Naive thymus-derived CD4-positive, alpha-beta T cell (primary cell): ENCODE data around the gene TNFRSF6B. TPM values are rescaled to one million over a fixed set of nuclear protein-coding genes. Genes with fewer than 3 reads are reported as not detected.

Experiments used
- ATAC-seq: fragments of 150-1000 bp; cut with Tn5 transposase; 2 replicates; pipeline ENCODE4 v1.10.0; 2021; ENCODE audit warnings: mild to moderate bottlenecking, moderate library complexity
- CTCF ChIA-PET: fragments of 350-600 bp; sonication (Branson Sonifier 250); formaldehyde crosslinking; loops from one replicate; lab custom pipeline; 2021; ENCODE audit warnings: antibody characterized with exemption; lab: Charles Lee
- POLR2A ChIA-PET: fragments of 350-600 bp; sonication (Branson Sonifier 250); formaldehyde crosslinking; loops from one replicate; lab custom pipeline; 2021; ENCODE audit warnings: antibody characterized with exemption, inconsistent platforms; lab: Charles Lee
- DNase-seq, 9 donors: peaks; one replicate each; pipeline versions ENCODE4 v3.0.0 to v3.0.0-alpha.2; 2020 to 2022; ENCODE audit warnings: mixed read lengths in 1 of 9
- H3K27ac ChIP-seq: one replicate; pipeline ENCODE4 v1.7.0; 2013; ENCODE audit warnings: mild to moderate bottlenecking, low read depth, low read length, moderate library complexity
- H3K27me3 ChIP-seq, 2 donors: one replicate each; pipeline ENCODE4 v1.7.0; 2013; ENCODE audit warnings: low read length in 2 of 2, mild to moderate bottlenecking in 2 of 2, moderate library complexity in 2 of 2; ENCODE audit not compliant: control insufficient read depth in 2 of 2, insufficient read depth in 2 of 2
- H3K36me3 ChIP-seq, 3 experiments: 1 replicate in 2 of 3; 2 replicates in 1 of 3; pipeline ENCODE4 v1.7.0; 2013; ENCODE audit warnings: low read length in 3 of 3, mild to moderate bottlenecking in 3 of 3, moderate library complexity in 1 of 3; ENCODE audit not compliant: insufficient read depth in 3 of 3, control insufficient read depth in 2 of 3
- H3K4me1 ChIP-seq, 2 donors: one replicate each; pipeline ENCODE4 v1.7.0; 2013; ENCODE audit warnings: low read length in 2 of 2, mild to moderate bottlenecking in 2 of 2, moderate library complexity in 1 of 2; ENCODE audit not compliant: control insufficient read depth in 2 of 2, insufficient read depth in 2 of 2
- H3K4me3 ChIP-seq: 2 replicates; pipeline ENCODE4 v1.7.0; 2013; ENCODE audit warnings: mild to moderate bottlenecking, low read length
- H3K9me3 ChIP-seq, 3 experiments: 1 replicate in 2 of 3; 2 replicates in 1 of 3; pipeline ENCODE4 v1.7.0; 2013; ENCODE audit warnings: low read length in 3 of 3; ENCODE audit not compliant: control insufficient read depth in 2 of 3
- H3K27ac Mint-ChIP-seq, 9 donors: one replicate each; pipeline ENCODE4 v1.8.0; 2020 to 2022; ENCODE audit warnings: mixed read lengths in 9 of 9, mild to moderate bottlenecking in 8 of 9, moderate library complexity in 5 of 9, inconsistent platforms in 2 of 9
- H3K27me3 Mint-ChIP-seq, 5 donors: one replicate each; pipeline ENCODE4 v1.8.0; 2021 to 2022; ENCODE audit warnings: mixed read lengths in 5 of 5, mild to moderate bottlenecking in 1 of 5
- H3K36me3 Mint-ChIP-seq, 5 donors: one replicate each; pipeline ENCODE4 v1.8.0; 2020 to 2022; ENCODE audit warnings: mixed read lengths in 5 of 5, mild to moderate bottlenecking in 3 of 5, inconsistent platforms in 1 of 5
- H3K4me1 Mint-ChIP-seq, 7 donors: one replicate each; pipeline ENCODE4 v1.8.0; 2020 to 2022; ENCODE audit warnings: mixed read lengths in 7 of 7, mild to moderate bottlenecking in 3 of 7, inconsistent platforms in 1 of 7
- H3K4me3 Mint-ChIP-seq, 10 donors: one replicate each; pipeline ENCODE4 v1.8.0; 2020 to 2022; ENCODE audit warnings: mild to moderate bottlenecking in 10 of 10, mixed read lengths in 10 of 10, moderate library complexity in 6 of 10, inconsistent platforms in 2 of 10
- H3K9me3 Mint-ChIP-seq, 11 donors: one replicate each; pipeline ENCODE4 v1.8.0; 2020 to 2022; ENCODE audit warnings: mixed read lengths in 11 of 11, mild to moderate bottlenecking in 4 of 11, inconsistent platforms in 1 of 11, moderate library complexity in 1 of 11
- intact Hi-C, 2 donors: fragments of 100-400 bp; cut with micrococcal nuclease; formaldehyde crosslinking; loops; one replicate each; pipeline ENCODE4 v1.15.1; 2023
- polyA plus RNA-seq, 2 donors: library from polyadenylated mRNA; unstranded; fragments of 300-500 nt; fragmentation: Illumina TruSeq; gene quantifications; one replicate each; pipeline ENCODE4 v1.2.3, GENCODE V29; 2021
- total RNA-seq, 6 experiments: library from RNA in 5 of 6; stranded (reverse) in 5 of 6; gene quantifications; 1 replicate in 5 of 6; 2 replicates in 1 of 6; pipeline ENCODE4 v1.2.3 and lab custom pipeline; 2021 to 2026

The TNFRSF6B gene
- total and polyA plus RNA-seq, 7 experiments from 2014 or later = 0.22 to 0.74 TPM; not detected in 5

DNA sequence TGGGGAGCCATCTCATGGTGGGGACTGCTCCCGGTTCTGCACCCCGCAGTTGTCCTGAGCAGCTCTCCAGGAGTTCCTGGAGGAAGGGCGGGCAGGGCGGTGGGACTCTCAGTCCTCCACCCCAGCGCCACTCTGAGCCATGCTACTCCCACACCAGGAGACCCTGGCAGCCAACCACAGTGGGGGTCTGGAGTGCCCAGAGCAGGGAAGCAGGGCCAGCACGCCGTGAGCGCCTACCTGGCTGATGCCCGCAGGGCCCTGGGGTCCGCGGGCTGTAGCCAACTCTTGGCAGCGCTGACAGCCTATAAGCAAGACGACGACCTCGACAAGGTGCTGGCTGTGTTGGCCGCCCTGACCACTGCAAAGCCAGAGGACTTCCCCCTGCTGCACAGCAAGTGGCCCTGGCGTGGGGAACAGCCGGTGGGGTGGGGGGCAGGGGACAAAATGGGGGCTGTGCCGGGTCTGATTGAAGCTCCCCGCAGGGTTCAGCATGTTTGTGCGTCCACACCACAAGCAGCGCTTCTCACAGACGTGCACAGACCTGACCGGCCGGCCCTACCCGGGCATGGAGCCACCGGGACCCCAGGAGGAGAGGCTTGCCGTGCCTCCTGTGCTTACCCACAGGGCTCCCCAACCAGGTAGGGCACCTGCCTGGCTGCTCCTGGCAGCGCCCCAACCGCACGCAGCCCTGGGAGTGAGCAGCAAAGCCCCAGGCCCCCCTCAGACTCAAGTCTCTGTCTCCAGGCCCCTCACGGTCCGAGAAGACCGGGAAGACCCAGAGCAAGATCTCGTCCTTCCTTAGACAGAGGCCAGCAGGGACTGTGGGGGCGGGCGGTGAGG lies 1.6 kb upstream of the TNFRSF6B start:
- POLR2A ChIA-PET = interaction anchor here (0.5 to 1.5 kb wide), 3 partner anchors 13 to 288 kb away, joined by 3 read pairs; partner anchors contain the start of genes ARFRP1 and ZGPAT
- Histone ChIP-seq H3K9me3 (no peaks in the 10 kb centered on the region), H3K4me3 (no peak overlapping the region), H3K36me3 (peaks cover 0 to 21% (median 0%) of the 10 kb centered on the region in 3 experiments), H3K27me3 (no peaks in the 10 kb centered on the region), H3K27ac (no peak overlapping the region), H3K4me1 (peaks cover 12 to 20% of the 10 kb centered on the region in 2 donors)
- peaks cover 5 to 18% (median 6%) of the 10 kb centered on the region in 7 donors for H3K4me1 Mint-ChIP-seq
- intact Hi-C loops = no loop called here
- peaks cover 0 to 2% (median 0%) of the 10 kb centered on the region in 5 donors for H3K27me3 Mint-ChIP-seq
- ATAC-seq (no peak), DNase-seq (peak in 1 of 9 donors; percentile 8)
- CTCF ChIA-PET = no interaction called here
- H3K4me3 Mint-ChIP-seq = no peak overlapping the region
- peaks cover 0 to 10% (median 0%) of the 10 kb centered on the region in 5 donors for H3K36me3 Mint-ChIP-seq
- H3K9me3 Mint-ChIP-seq = peaks cover 0 to 5% (median 0%) of the 10 kb centered on the region in 11 donors
- H3K27ac Mint-ChIP-seq = no peak overlapping the region

DNA sequence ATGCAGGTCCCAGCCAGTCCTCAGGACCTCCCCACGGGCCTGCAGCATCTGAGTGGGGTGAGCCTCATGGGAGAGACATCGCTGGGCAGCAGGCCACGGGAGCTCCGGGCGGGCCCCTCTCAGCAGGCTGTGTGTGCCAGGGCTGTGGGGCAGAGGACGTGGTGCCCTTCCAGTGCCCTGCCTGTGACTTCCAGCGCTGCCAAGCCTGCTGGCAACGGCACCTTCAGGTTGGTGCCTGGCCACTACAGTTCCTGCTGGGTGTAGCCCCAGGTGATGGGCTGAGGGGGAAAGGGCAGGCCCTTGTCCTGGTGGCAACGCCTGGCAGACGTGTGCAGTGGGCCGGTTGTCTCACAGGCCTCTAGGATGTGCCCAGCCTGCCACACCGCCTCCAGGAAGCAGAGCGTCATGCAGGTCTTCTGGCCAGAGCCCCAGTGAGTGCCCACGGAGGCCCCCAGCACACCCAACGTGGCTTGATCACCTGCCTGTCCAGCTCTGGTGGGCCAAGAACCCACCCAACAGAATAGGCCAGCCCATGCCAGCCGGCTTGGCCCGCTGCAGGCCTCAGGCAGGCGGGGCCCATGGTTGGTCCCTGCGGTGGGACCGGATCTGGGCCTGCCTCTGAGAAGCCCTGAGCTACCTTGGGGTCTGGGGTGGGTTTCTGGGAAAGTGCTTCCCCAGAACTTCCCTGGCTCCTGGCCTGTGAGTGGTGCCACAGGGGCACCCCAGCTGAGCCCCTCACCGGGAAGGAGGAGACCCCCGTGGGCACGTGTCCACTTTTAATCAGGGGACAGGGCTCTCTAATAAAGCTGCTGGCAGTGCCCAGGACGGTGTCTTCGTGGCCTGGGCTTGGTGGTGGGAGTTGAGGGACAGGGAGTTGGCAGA lies 787 bp upstream of the TNFRSF6B start:
- peak overlapping the region in 6 of 9 donors; percentile 51 to 88 (median 65) for H3K27ac Mint-ChIP-seq
- peaks cover 12 to 20% of the 10 kb centered on the region in 2 donors for H3K4me1 ChIP-seq

DNA sequence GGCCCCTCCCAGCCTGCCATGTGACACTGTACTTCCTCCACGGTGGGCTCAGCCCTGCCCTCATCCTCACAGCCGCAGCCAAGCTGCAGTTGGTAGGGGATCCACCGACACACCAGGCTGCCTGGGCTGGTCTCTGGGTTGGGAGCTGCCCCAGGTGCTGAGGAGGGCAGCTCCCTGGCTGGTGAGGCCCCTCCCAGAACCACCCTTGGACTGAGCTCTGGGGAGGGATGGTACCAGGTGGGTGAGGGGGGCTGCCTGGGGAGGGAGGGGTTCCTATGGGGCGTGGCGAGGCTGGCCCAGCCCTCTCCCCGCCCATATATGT lies 185 bp upstream of the TNFRSF6B start:
- DNase-seq = peak in 6 of 9 donors; percentile 28 to 47 (median 38)

More for the DNA sequence above, 787 bp upstream of the TNFRSF6B start:
- Histone ChIP-seq H3K9me3 (no peaks in the 10 kb centered on the region), H3K4me3 (no peak overlapping the region), H3K27ac (peak overlapping the region; percentile 20), H3K27me3 (no peaks in the 10 kb centered on the region), H3K36me3 (peaks cover 0 to 28% (median 0%) of the 10 kb centered on the region in 3 experiments)
- H3K27me3 Mint-ChIP-seq = peaks cover 0 to 2% (median 0%) of the 10 kb centered on the region in 5 donors
- ATAC-seq (no peak), DNase-seq (no peak)
- peak overlapping the region in 8 of 10 donors; percentile 27 to 76 (median 56) for H3K4me3 Mint-ChIP-seq
- peaks cover 0 to 5% (median 0%) of the 10 kb centered on the region in 11 donors for H3K9me3 Mint-ChIP-seq
- POLR2A ChIA-PET = interaction anchor here (0.6 to 3.3 kb wide), 4 partner anchors 12 to 171 kb away, joined by 3 to 19 read pairs (median 10); partner anchors contain the start of genes ARFRP1, LIME1 and ZGPAT
- H3K4me1 Mint-ChIP-seq = peaks cover 5 to 18% (median 6%) of the 10 kb centered on the region in 7 donors
- CTCF ChIA-PET = interaction anchor here (0.6 kb wide), 1 partner anchor 38 kb away, joined by 4 read pairs; the partner anchor contains the start of gene RTEL1
- intact Hi-C loops = no loop called here
- peaks cover 0 to 10% (median 0%) of the 10 kb centered on the region in 5 donors for H3K36me3 Mint-ChIP-seq

DNA sequence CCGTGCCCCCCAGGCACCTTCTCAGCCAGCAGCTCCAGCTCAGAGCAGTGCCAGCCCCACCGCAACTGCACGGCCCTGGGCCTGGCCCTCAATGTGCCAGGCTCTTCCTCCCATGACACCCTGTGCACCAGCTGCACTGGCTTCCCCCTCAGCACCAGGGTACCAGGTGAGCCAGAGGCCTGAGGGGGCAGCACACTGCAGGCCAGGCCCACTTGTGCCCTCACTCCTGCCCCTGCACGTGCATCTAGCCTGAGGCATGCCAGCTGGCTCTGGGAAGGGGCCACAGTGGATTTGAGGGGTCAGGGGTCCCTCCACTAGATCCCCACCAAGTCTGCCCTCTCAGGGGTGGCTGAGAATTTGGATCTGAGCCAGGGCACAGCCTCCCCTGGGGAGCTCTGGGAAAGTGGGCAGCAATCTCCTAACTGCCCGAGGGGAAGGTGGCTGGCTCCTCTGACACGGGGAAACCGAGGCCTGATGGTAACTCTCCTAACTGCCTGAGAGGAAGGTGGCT lies 960 bp downstream of the TNFRSF6B start:
- Mint-ChIP-seq H3K36me3 (peaks cover 0 to 8% (median 0%) of the 10 kb centered on the region in 5 donors), H3K27ac (peak overlapping the region in 2 of 9 donors; percentile 5 to 54), H3K4me1 (peaks cover 5 to 15% (median 6%) of the 10 kb centered on the region in 7 donors), H3K9me3 (peaks cover 0 to 4% (median 0%) of the 10 kb centered on the region in 11 donors), H3K4me3 (peak overlapping the region in 6 of 10 donors; percentile 52 to 76 (median 60)), H3K27me3 (peaks cover 0 to 2% (median 0%) of the 10 kb centered on the region in 5 donors)
- Histone ChIP-seq H3K36me3 (peaks cover 0 to 28% (median 0%) of the 10 kb centered on the region in 3 experiments), H3K9me3 (no peaks in the 10 kb centered on the region), H3K27me3 (no peaks in the 10 kb centered on the region), H3K4me3 (no peak overlapping the region), H3K4me1 (peaks cover 12 to 20% of the 10 kb centered on the region in 2 donors), H3K27ac (peak overlapping the region; percentile 20)
- CTCF ChIA-PET = interaction anchor here (0.9 kb wide), 1 partner anchor 9 kb away, joined by 3 read pairs; no protein-coding TSS in a partner anchor
- no peak for ATAC-seq
- POLR2A ChIA-PET = interaction anchor here (0.6 to 3.3 kb wide), 7 partner anchors 8 to 70 kb away, joined by 3 to 19 read pairs (median 3); partner anchors contain the start of genes ARFRP1, LIME1 and ZGPAT
- no peak for DNase-seq
- intact Hi-C loops = no loop called here

More for the DNA sequence above, 185 bp upstream of the TNFRSF6B start:
- Histone ChIP-seq H3K4me3 (peak overlapping the region; percentile 47), H3K9me3 (no peaks in the 10 kb centered on the region), H3K4me1 (peaks cover 12 to 20% of the 10 kb centered on the region in 2 donors), H3K36me3 (peaks cover 0 to 28% (median 0%) of the 10 kb centered on the region in 3 experiments), H3K27ac (peak overlapping the region; percentile 20), H3K27me3 (no peaks in the 10 kb centered on the region)
- ATAC-seq = peak; percentile 73
- H3K27ac Mint-ChIP-seq = peak overlapping the region in 6 of 9 donors; percentile 51 to 88 (median 65)
- peaks cover 0 to 2% (median 0%) of the 10 kb centered on the region in 5 donors for H3K27me3 Mint-ChIP-seq
- H3K4me3 Mint-ChIP-seq = peak overlapping the region in 9 of 10 donors; percentile 27 to 76 (median 54)
- peaks cover 0 to 10% (median 0%) of the 10 kb centered on the region in 5 donors for H3K36me3 Mint-ChIP-seq
- intact Hi-C loops = no loop called here
- H3K9me3 Mint-ChIP-seq = peaks cover 0 to 5% (median 0%) of the 10 kb centered on the region in 11 donors
- CTCF ChIA-PET = interaction anchor here (0.6 kb wide), 1 partner anchor 38 kb away, joined by 4 read pairs; the partner anchor contains the start of gene RTEL1
- POLR2A ChIA-PET = interaction anchor here (0.5 to 3.3 kb wide), 3 partner anchors 11 to 41 kb away, joined by 3 to 19 read pairs (median 16); partner anchors contain the start of genes ARFRP1, LIME1 and ZGPAT
- H3K4me1 Mint-ChIP-seq = peaks cover 5 to 17% (median 6%) of the 10 kb centered on the region in 7 donors

DNA sequence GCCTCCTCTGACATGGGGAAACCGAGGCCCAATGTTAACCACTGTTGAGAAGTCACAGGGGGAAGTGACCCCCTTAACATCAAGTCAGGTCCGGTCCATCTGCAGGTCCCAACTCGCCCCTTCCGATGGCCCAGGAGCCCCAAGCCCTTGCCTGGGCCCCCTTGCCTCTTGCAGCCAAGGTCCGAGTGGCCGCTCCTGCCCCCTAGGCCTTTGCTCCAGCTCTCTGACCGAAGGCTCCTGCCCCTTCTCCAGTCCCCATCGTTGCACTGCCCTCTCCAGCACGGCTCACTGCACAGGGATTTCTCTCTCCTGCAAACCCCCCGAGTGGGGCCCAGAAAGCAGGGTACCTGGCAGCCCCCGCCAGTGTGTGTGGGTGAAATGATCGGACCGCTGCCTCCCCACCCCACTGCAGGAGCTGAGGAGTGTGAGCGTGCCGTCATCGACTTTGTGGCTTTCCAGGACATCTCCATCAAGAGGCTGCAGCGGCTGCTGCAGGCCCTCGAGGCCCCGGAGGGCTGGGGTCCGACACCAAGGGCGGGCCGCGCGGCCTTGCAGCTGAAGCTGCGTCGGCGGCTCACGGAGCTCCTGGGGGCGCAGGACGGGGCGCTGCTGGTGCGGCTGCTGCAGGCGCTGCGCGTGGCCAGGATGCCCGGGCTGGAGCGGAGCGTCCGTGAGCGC lies 1.6 kb downstream of the TNFRSF6B start:
- Mint-ChIP-seq H3K27ac (no peak overlapping the region), H3K27me3 (peaks cover 0 to 2% (median 0%) of the 10 kb centered on the region in 5 donors), H3K4me3 (peak overlapping the region in 4 of 10 donors; percentile 25 to 76 (median 50)), H3K9me3 (peaks cover 0 to 2% (median 0%) of the 10 kb centered on the region in 11 donors), H3K4me1 (peaks cover 5 to 15% (median 6%) of the 10 kb centered on the region in 7 donors), H3K36me3 (peaks cover 0 to 5% (median 0%) of the 10 kb centered on the region in 5 donors)
- no peaks in the 10 kb centered on the region for H3K27me3 ChIP-seq
- CTCF ChIA-PET = interaction anchor here (1.0 kb wide), 1 partner anchor 10 kb away, joined by 4 read pairs; the partner anchor contains the start of genes ARFRP1 and ZGPAT
- intact Hi-C loops = no loop called here
- no peak overlapping the region for H3K27ac ChIP-seq
- DNase-seq (no peak), ATAC-seq (no peak)
- POLR2A ChIA-PET = interaction anchor here (0.6 to 3.3 kb wide), 7 partner anchors 9 to 71 kb away, joined by 3 to 19 read pairs (median 3); partner anchors contain the start of genes ARFRP1, LIME1 and ZGPAT
- H3K9me3 ChIP-seq = no peaks in the 10 kb centered on the region
- no peak overlapping the region for H3K4me3 ChIP-seq
- peaks cover 0 to 32% (median 0%) of the 10 kb centered on the region in 3 experiments for H3K36me3 ChIP-seq
- H3K4me1 ChIP-seq = peaks cover 12 to 20% of the 10 kb centered on the region in 2 donors
